Epithelial cell of proximal tubule (primary cell): ENCODE results near the gene PPFIA2. TPM values are rescaled to one million over a fixed set of nuclear protein-coding genes. Genes with fewer than 3 reads are reported as not detected.
A peak's percentile ranks its signal among the peaks of the same experiment; 100 is the strongest.
"Not testable (repeated sequence)": the region's sequence is repeated elsewhere in the genome, so short reads cannot be mapped to it uniquely, and the experiment has no call there.

ENCODE experiments used
- DNase-seq: peaks from one replicate; pipeline ENCODE4 v3.0.0-alpha.2; 2011; ENCODE audit warnings: low read depth
- H3K4me3 ChIP-seq: 2 replicates; pipeline ENCODE4 v1.5.1; 2011; ENCODE audit warnings: low read depth, mild to moderate bottlenecking, low read length
- total RNA-seq: library from RNA; depleted of rRNA; stranded (reverse); fragments of >200 nt; gene quantifications from 2 replicates; pipeline ENCODE4 v1.2.3, GENCODE V29; 2015
- TF ChIP-seq, protein P1 (sequence below): conservative IDR thresholded peaks from 2 replicates; pipeline ENCODE4 v1.5.1; 2012; ENCODE audit warnings: low read depth, mild to moderate bottlenecking, low read length

The PPFIA2 gene
- total RNA-seq, 1 donor from 2014 or later, result 0.06 TPM

DNA sequence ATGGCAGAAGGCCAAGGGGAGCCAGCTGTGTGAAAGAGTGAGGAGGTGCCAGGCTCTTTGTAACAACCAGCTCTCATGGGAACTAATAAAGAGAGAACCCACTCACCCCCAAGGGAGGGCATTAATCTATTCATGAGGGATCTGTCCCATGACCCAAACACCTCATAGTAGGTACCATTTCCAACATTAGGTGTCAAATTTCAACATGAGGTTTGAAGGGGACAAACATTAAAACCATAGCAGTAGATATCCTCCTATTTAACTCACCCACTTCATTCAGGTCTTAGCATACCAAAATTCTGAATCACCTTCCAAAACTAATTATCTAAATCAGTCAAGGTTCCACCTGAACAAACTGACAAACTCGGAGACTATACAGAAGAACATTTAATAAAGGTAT lies 75.3 kb downstream of the PPFIA2 start:
- H3K4me3 ChIP-seq, result no peak overlapping the region
- TF ChIP-seq, protein P1, sequence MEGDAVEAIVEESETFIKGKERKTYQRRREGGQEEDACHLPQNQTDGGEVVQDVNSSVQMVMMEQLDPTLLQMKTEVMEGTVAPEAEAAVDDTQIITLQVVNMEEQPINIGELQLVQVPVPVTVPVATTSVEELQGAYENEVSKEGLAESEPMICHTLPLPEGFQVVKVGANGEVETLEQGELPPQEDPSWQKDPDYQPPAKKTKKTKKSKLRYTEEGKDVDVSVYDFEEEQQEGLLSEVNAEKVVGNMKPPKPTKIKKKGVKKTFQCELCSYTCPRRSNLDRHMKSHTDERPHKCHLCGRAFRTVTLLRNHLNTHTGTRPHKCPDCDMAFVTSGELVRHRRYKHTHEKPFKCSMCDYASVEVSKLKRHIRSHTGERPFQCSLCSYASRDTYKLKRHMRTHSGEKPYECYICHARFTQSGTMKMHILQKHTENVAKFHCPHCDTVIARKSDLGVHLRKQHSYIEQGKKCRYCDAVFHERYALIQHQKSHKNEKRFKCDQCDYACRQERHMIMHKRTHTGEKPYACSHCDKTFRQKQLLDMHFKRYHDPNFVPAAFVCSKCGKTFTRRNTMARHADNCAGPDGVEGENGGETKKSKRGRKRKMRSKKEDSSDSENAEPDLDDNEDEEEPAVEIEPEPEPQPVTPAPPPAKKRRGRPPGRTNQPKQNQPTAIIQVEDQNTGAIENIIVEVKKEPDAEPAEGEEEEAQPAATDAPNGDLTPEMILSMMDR, result no peak
- DNase-seq, result peak; percentile 6

DNA sequence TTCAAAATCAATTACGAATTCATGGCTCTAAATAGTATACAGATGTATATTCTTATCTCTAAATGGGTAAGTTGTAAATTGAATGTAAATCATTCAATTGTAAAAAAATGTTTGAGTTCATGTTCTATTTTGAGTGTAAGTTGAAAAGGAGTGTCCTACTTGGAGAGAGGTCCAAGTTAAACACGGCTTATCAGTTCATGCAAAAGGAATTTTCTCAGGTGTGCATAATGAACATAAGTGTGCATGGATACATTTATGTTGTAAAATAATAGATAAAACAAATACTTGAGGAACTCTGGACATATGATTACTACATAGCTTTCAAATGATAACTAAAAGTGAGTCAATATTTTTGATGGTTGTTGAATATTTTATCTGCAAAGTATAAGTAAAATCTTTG lies 79.5 kb downstream of the PPFIA2 start:
- DNase-seq, result no peak
- TF ChIP-seq, protein P1, result no peak
- no peak overlapping the region for H3K4me3 ChIP-seq

DNA sequence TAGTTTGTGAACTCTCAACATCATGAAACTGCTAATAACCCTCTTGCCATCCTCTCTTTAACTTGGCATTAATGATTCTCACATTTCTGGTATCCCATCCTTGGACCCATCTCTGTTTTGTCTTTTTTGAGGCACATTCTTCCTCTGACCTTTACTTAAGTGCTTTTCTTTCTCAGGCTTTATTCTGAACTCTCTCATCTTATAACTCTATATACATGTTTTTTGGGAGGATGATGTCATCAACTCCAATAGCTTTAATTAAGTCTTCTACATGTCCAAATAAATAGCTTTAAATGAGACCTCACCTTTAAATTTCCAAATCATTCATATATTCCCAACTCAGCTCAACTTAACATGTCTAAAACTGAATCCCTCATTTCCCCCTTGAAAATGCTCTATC lies 88.4 kb downstream of the PPFIA2 start:
- no peak for DNase-seq
- TF ChIP-seq, protein P1, result no peak
- no peak overlapping the region for H3K4me3 ChIP-seq

DNA sequence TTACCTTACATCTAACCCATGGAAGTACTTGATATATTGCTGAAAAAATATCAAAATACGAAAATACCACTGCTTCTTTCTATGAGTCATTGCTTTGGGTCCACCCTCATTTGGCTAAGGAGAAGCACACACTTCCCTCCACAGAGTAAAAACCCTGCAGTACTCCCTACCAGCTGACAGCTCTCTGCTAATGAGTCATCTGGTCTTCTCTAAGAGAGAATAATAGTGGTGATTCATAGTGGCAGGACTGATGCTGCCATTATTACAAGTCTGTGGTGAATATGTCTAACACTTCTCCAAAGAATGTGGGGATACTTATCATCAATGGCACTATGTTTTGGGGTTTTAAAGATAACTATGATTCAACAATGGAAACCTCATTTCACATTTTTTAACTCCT lies 90.7 kb downstream of the PPFIA2 start:
- peak; percentile 56 for DNase-seq
- H3K4me3 ChIP-seq, result no peak overlapping the region
- TF ChIP-seq, protein P1, result no peak

DNA sequence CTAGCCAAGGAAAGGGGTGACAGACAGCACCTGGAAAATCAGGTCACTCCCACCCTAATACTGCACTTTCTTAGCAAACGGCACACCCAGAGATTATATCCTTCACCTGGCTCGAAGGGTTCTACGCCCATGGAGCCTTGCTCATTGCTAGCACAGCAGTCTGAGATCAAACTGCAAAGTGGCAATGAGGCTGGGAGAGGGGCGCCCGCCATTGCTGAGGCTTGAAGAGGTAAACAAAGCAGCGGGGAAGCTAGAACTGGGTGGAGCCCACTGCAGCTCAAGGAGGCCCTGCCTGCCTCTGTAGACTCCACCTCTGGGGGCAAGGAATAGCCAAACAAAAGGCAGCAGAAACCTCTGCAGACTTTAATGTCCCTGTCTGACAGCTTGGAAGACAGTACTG lies 99.8 kb downstream of the PPFIA2 start:
- not testable (repeated sequence) for DNase-seq, H3K4me3 ChIP-seq

DNA sequence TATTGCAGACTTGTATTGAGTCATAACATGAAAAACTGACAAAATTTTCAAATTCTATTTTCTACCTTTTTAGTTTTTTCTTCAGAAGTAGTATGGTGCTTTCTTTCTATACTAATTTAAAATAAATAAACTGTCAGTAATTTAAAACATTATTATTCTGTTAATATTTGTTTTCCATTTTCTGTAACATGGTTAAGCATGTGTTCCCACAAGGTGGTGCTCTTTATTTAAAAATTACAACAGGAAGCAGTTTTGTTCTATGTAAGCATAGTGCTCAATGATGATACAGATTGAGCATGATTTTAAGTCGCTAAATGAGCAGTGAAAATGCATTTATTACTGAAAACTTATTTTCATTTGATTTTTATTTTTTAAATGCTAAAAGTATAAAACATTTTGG lies 114.6 kb downstream of the PPFIA2 start:
- no peak overlapping the region for H3K4me3 ChIP-seq
- peak; percentile 19 for DNase-seq
- TF ChIP-seq, protein P1, result peak; percentile 61

DNA sequence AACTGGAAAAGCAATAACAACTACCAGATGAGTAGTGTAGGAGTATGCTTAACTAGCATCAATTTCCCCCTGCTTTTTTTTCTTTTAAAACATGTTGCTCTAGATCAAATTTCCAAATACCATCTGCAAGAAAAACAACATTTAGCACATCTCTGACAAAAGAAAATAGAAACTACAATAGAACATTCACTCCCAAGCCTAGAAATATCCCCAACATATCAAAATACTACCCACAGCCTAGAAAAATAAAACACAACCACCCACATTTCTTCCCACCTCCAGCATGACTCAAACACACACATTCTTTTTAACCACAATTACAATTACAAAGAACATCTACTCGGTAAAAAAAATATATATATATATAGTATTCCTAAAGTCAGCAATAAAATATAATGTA lies 120.0 kb downstream of the PPFIA2 start:
- no peak for DNase-seq
- no peak overlapping the region for H3K4me3 ChIP-seq
- TF ChIP-seq, protein P1, result no peak

DNA sequence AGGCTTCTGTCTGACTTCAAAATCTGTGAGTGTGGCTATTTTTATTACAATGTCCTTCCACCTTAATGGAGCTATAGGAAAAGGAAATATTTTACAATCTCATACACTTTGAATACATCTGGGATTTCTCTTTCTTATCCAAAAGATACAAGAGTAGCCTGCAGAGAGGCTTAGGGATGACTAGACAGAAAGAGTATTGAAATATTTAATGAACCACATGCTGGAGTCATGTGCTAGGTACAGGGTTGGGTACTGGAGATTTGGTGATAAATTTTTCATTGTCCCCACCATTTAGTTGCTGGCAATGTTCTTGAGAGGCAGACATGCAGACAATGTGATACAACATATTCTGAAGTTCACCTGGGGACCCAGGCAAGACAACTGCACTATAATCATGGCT lies 126.0 kb downstream of the PPFIA2 start:
- no peak overlapping the region for H3K4me3 ChIP-seq
- no peak for DNase-seq
- TF ChIP-seq, protein P1, result no peak
